CD4-positive, alpha-beta T cell treated with Interleukin-17A for 4 hours (primary cell): Measurements from ENCODE around the gene CA10.

Source experiments
- DNase-seq: peaks from one replicate; pipeline ENCODE4 v3.0.0-alpha.2; 2020; ENCODE audit warnings: mixed read lengths

CA10 gene

DNA sequence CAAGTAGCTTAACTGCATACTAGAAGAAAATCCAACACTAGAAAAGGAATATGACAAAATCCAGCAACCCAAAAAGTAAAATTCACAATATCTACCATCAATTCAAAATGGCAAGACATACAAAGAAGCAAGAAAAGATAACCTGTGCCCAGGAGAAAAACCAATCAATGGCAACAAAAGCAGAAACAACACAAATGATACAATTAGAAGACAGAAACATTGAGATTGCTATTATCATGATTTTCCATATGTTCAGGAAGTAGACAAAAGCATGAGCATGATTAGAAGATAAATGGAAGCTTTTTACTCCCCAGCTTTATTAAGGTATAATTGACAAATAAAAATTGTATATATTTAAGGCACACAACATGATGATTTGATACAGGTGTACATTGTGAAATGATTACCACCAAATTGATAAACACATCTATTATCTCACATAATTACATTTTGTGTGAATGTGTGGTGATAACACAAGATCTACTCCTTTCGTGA, 117.3 kb downstream of the CA10 start:
- DNase-seq: no peak

DNA sequence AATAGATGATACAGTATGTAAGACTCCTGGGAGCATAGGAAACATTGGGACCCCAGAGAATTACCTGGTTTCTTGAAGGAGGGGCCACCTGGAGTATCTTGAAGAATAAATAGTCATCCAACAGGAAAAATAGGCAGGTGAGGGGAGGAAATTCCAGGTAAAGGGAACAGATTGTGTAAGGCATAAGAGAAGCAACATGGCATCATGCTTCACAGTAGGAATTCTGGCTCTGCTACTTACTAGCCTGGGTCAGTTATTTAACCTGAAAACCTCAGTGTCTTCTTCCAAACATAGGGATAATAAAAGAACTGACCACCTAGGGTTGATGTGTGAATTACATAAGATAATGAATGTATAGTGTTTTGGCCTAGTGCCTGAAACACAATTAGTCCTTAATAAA, 122.1 kb downstream of the CA10 start:
- DNase-seq: no peak

DNA sequence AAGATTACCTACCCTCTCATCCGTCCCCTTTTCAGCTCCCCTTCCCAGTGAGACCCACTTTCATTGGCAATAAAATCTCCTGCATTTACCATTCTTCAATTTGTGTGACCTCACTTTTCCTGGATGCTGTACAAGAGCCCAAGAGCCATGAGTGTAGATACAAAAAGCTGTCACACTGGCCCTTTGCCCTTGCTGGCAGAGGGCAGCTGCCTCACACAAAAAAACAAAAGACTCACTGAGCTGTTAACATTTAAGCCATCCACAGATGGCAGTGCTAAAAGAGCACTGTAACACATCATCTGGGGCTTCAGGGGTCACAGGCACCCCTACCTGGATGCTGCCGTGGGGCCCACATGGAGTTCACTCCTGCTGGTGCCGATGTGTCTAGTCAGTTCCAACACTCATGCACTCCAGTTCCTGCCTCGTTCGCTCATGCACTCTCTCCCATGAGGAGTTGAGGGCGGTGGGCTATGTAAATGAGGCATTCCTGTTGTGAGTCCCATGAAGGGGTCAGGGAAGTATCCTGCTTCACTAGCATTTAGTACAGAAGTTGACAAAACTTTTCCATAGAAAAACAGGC, 123.1 kb downstream of the CA10 start:
- no peak for DNase-seq

DNA sequence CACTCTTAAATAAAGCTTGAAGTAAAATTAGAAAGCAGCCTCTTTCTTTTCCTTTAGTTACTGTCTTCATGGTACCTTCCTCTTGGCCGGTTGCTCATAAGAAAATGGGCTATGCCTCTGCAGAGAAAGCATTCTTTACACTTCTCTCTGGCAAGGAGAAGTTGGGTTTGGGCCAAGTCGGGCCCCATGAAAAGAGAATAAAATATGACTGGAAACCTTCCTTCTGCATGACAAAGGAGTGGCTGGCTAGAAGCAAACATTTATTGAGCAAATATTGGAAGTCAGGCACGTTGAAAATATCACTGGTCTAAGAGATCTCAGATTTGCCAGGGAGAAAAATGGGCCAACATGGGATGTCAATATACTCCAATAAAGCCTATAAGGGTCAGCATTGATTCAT, 126.1 kb downstream of the CA10 start:
- no peak for DNase-seq

DNA sequence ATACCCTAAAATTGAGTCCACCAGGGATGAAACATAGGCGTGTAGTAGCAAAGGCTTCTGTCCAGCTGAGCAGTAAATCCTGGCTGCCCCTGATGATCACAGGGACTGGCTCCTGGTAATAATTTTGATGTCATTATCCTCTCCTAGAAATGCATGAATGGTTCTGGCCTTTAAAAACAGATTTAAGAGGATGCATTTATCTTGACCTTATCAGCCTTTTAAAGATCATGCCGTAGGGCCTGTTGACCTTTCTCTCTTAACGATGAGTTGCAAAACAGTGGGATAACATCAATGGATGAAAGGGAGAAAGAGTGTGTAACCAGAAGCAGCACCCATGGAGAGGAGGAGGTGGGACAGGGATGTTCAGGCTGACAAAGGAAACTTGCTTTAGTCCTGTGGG, 128.5 kb downstream of the CA10 start:
- DNase-seq: no peak

DNA sequence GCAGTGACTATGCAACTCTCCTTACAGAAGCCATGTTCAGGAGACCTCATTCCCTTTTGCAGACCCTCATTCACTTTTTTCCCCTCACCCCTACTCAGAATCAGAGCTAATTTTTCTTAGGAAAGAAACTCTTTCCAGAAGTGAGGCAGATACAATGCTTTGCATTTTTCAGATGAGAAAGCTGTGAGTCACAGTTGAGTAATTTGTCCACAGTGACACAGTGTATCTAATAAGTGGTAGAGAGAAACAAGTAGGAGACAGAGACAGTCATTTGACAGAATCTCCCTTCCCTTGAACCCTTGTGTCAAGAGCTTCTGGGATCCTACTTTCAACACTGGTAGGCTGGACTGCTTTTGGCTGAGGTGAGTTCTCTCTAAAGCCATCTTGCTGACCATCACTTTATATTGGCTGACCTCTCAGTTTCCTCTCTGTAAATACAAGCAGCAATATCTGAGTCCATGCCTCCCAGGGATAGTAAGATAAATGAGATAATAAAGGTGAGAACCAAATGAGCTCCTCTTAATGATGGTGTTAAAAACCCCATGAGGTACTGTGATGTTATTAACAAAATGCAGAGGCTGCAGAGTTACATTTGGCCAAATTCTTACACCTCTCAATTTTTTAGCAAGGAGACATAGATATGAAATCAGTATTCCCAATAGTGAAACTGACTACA, 130.8 kb downstream of the CA10 start:
- DNase-seq: no peak

DNA sequence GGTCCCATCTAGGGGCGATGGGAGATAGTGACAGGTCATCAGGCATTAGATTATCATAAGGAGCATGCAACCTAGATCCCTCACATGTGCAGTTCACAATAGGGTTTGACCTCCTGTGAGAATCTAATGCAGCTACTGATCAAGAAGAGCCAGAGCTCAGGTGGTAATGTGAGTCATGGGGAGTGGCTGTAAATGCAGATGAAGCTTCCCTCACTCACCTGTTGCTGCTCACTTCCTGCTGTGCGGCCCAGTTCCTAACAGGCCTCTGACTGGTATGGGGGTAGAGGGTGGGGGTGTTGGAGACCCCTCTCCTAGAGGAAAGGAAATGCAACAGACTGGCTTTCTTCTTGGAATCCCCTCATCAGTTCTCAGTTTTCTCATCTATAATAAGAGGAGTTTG, 131.4 kb downstream of the CA10 start:
- DNase-seq: no peak

DNA sequence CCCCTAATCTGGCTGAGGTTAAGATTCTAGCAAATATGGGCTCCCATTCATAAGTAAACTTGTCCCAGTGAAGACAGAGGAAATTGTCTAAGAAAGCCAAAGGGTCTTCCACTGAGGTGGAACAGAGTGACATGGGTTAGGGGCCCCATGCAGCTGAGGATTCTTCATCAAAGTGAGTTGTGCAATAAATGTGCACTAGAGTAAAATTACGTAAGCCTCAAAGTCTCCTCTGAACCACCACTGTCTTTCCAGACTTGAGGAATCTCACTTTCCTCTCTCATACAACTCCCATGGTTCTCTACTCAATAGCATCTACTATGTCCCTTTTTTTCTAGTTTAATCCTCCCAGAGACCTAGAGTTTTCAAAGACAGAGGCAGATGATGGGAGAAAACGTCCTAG, 132.4 kb downstream of the CA10 start:
- DNase-seq: no peak

DNA sequence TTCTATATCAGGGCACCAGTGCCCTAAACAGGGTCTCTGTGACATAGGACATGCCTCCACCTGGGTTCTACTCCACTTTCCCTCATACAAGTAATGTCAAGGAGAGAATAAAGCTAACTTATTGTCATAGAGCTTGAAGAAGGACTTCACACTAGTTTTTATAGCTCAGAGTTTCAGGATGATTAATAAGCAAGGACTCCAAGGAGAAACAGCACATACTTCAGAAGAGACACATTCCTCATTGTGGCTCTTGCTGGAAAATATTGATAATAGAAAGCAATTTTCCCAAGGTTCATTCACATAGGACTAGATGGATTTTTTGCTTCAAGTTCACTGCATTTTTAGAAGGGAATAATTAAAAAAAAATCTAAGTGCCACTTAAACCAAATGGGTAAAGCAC, 133.3 kb downstream of the CA10 start:
- DNase-seq: no peak

DNA sequence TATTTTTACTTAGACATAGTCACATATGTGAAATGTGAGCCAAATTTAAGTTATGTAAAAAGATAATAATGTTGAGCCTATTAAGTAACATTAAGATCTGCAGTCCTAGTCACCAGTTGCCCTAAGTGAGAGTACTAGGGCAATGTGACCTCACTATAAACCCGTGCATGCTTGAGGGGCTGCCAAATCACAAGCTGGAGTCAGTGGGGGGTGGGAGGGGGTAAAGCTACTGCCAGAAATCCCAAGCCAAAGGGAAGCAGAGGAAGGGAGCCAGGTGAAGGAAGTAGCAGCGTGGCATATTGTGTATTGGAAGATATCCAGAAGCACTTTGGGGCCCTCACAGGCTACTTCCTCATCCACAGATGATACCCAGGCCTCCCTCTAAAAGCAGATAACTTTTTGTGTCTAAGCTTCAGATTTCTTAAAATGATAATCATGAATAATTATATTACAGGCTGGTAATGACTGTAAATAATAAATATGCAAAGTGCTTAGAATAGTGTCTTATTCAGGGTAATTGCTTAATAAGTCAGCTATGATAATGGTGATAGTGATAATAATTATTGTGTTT, 134.1 kb downstream of the CA10 start:
- DNase-seq: no peak

DNA sequence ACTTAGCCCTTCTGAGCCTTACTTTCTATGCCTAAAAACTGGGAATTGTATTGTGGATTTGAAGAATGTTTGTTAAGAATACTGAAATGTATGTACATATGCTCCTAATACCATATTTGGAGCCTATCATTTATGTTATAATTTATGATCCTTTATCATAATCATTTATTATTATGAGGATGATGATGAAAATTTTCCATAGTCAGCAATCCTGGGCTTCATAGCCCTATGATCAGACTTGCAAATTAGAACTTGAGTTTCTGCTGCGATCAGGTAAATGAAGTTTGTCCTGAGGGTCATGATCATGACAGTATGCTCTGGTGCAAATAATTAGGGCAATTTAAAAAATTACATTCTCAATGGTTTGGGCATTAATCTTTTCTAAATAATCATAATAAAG, 147.4 kb downstream of the CA10 start:
- DNase-seq: no peak

DNA sequence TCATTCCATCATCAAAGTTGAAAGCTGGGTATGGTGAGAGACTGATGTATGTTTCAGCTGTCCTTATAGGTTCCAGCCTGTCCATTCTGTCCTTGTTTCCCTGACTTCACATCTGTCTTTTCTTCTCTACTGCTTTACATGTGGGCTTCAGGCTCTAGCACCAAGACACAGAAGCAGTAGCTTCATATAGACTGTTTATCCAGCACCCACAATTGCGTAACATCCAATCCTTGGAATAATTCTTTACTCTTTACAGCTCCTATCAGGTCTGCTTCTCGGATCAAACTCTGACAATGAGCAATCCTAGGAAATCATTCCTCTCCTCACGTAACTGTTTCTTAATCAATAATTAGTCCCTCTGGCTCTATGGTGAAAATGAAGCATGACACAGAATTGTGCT, 158.9 kb downstream of the CA10 start:
- no peak for DNase-seq

DNA sequence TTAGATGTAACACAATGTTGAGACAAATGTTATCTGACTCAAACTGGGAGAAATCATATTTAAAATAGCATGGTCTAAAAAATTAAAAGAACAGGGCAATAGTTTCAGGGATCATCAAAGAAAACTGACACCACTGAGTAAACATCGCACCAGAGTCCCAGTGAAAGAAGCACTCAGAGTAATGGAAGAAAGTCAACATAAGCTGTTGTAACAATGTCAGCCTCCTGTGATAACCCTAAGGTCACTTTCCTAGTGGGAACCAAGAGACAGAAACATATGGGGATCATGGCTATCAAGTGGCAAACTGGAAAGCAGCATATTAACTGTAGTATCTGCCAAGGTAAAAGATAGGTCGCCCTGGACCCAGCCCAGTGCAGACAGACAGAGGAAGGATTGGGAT, 160.8 kb downstream of the CA10 start:
- DNase-seq: no peak

DNA sequence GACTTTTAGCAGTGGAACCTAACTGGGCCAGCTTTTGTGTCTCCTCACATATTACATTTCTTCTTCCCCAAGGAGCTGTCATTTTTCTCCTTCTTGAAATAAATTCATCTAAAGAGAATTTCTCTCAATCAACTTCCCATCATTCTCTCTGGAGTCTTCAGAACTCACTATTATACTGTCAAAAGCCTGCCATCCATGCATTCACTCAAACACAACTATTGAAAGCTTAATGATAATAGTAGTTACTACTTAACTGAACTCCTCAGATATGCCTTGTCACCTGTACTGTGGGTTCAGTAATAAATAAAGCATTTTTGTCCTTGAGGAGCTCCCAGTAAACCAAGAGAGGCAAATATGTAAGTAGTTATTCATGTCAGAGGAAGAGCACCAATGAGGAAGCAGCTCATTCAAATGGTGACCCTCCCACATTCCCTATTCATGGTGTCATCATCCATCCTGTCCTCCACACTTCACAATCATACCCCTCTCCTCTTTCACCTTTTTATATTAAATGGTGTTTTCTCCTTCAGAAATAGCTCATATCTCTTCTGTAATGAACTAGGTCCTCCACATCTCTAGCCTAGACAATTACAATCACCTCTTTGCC, 162.6 kb downstream of the CA10 start:
- DNase-seq: no peak

DNA sequence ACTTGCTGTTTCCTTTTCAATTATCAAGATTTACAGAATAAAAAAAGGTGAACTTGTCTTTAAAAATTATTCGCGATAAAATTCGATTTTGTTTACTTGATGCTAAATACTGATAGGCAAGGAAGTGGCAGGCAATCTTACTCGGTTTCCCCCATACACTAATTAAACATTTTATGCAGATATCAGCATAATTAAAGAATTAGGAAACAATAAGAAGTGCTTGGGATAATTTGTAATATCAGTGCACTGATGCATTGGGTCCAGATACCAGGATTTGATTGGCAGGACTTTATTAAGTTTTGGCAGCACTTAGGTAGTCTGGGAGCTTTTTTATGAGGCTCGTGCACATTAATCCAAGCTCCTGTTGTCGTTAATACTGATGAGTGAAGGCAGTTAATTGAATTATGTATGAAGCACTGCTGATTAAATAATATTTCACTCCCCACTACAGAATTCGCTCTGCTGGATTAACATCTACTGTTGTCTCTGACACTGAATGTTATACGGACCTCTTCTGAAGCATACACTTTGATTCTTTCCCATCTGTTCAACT, 165.6 kb downstream of the CA10 start:
- DNase-seq: no peak

DNA sequence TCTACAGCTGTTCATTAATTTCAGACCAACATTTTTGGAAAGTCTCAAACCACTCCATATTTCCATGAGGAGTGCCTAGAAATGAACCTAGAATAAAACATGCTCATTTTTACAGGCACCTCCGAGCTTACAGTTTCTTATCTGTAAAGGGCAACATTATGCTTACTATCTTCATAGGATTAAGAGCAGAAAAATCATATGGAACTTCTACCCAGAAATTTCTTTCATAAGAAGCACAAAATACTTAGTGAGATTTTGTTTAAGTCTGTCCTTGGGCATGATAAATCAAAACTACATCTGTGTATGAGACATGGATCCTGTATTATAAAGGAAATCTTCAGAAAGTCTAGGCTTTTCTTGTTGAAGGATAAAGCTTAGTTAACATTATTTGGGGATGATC, 187.4 kb downstream of the CA10 start:
- DNase-seq: no peak

DNA sequence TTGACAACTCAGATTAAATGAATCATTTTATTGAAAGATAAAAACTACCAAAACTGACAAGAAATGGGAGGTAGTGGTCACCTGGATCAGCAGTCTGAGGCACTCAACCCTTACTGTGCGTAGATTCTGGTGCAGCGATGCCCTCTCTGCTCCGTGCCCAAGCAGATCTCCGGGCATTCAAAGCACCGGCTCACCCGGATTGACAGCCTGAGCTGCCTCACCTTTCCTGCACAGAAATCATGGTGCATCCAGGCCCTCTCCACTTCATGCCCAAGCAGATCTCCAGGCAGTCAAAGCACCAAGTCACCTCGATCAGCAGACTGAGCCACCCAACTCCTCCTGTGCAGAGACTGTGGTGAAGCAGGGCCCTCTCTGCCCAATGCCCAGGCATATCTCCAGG, 196.8 kb downstream of the CA10 start:
- no peak for DNase-seq

DNA sequence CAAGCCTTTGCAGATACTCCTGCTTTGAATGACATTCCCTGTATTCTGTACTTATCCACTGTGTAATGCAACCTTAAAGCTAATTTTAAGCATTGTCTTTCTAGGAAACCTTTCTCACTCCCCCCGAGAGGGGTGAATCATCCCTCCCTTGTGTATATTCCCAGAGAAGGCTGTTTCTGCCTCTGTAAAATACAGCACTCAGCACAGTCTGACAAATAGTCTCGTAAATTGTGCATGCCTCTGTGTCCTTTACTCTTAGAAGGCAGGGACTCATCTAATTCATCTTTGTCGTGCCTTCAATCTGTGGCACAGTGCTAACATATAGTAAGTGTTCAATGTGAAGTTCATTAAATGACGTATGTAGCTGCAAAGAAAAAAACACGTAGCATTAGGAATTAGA, 200.7 kb downstream of the CA10 start:
- no peak for DNase-seq

DNA sequence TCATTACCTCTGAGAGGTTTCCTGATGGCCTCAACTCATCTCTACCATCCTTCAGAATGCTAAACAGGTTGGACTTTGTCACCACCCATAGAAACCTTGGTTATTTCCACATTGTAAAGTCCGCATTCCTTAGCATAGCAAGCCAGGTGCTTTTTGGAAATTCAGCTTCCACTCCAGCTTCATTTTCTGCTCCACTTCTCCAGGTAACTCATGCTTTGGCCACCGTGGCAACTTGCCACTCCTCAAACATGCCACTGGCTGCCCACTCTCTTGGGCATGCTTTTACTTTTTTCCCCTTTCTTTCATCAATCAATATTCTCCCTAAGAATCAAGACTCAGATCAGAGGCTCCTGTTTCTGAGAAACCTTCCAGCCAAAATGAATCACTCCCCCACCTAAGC, 203.3 kb downstream of the CA10 start:
- no peak for DNase-seq

DNA sequence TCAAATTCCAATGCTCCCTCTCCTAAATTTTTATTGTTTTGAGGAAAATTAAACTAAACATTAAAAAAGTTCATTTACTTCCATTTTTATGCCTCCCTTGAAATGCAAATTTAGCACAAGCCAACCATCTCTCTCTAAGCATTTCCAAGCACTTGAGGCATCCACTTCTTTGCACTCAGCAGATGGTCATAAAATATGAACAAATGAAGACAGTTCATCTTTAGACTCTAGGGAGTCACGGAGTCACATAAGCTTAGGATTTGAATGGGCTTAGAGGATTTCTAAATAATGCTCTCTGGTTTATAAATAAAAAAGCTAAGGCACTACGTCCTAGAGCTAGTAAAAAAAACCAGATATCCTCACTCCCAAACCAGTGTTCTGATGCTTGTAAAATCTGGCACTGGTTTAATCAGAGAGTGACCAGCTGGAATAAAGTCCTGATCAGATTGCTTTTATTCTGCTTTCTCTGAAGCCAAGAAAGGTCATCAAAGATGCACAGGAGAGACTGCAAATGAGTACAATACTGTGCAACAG, 204.2 kb downstream of the CA10 start:
- no peak for DNase-seq

DNA sequence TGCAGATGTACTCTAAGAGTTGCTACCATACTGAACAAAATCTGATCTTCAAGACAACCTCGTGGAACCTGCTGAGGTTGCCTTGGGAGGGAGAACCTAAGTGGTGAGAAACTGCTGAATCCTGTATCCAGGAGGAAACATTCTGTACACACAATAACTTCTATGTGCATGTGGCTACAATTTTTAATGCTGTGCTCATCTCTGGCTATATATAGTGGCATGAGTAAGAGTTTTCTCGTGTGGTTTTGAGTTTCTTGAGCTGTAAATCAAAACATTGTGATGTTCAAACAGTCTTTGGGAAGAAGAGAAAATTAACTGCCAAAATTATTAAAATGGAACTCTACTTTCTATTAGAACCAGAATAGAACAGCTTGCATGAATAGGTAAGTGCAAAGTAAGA, 206.8 kb downstream of the CA10 start:
- DNase-seq: no peak

DNA sequence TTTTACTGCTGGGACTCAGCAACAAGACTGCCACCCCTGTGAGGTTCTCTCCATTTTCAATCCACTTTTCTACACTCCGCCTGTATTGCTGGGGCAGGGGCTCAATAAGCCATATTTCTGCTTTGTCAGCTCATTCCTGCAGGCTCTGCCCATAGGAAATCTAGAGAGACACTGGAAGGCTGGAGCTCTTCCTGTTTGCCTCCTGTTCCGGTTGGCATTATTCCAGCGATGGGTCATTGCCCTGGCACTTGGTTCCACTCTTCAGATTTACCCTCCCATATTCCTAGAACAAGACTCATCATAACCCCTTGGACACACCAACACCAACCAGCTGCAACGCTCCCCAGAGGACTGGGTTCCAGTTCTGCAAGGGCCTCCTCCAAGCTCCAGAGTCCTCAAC, 210.4 kb downstream of the CA10 start:
- DNase-seq: no peak

DNA sequence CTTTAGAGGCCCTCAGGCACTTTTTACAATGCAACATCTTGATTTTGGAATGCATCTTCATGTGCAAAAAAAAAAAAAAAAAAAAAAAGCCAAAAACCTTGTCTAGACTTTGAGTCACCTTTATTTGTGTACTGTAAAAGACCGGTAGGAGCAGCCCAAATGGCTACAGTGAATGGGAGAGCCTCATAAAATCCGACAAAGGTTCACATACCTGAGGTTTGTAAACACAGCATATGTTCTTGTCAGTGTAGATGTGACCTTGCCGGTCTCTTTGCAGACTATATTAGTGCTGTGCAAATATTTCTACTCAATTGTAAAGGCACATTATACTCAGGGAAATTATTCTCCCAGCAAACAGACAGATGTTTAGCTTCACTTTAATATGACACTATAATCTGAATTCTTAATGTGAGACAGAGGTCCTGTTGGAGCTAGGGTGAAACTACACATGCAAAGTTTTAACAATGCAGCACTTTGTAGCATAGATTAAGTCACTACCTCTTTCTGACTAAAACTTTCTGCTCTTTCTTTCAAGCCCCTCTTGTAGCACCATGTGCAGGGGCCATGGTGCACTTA, 211.3 kb downstream of the CA10 start:
- no peak for DNase-seq
